ENCODE data around the gene OR4Q3. TPM values are rescaled to one million over a fixed set of nuclear protein-coding genes. Genes with fewer than 3 reads are reported as not detected.
"Not testable (repeated sequence)": the region's sequence is repeated elsewhere in the genome, so short reads cannot be mapped to it uniquely, and the experiment has no call there.

Gene OR4Q3
- not detected in 2 replicates for total RNA-seq (2014; rRNA removed; shearing (Covaris generic); ENCODE audit: low replicate concordance)

- Histone ChIP-seq H3K4me2 (ENCODE audit: low read depth, low read length, poor library complexity, severe bottlenecking) (no peak within 1 kb of the TSS), H3K9me3 (ENCODE audit: low read length) (peaks cover 58% of the 10 kb centered on the region), H3K36me3 (ENCODE audit: insufficient read depth, low read length) (no peaks in the 10 kb centered on the region), H3K9ac (ENCODE audit: low read length) (no peak within 1 kb of the TSS), H3K4me3 (ENCODE audit: low read length) (no peak within 1 kb of the TSS), H3K9me2 (replicated peaks; ENCODE audit: insufficient read depth, low read length) (no peaks in the 10 kb centered on the region), H3K27ac (ENCODE audit: low read length) (no peak within 1 kb of the TSS), H2AFZ (ENCODE audit: low read length) (no peak within 1 kb of the TSS), H3K27me3 (ENCODE audit: low read length) (no peaks in the 10 kb centered on the region), H3K4me1 (ENCODE audit: low read length) (no peaks in the 10 kb centered on the region), H4K20me1 (ENCODE audit: insufficient read depth, low read depth, low read length) (no peaks in the 10 kb centered on the region), H3K79me2 (ENCODE audit: low read length) (no peaks in the 10 kb centered on the region)
- no peak for DNase-seq
These were observed at the start of gene OR4Q3 for GRCh38 chr14:19743256-19743655. Gene OR4Q3 (plus strand): TSS chr14:19743571.

GRCh38 chr14:19729359-19729758, 14.0 kb upstream of the OR4Q3 start:
- Histone ChIP-seq H3K9me2 (replicated peaks; ENCODE audit: insufficient read depth, low read length) (no peaks in the 10 kb centered on the region), H3K79me2 (ENCODE audit: low read length) (no peaks in the 10 kb centered on the region), H3K4me3 (ENCODE audit: low read length) (no peak overlapping the region), H3K4me2 (ENCODE audit: low read depth, low read length, poor library complexity, severe bottlenecking) (no peak overlapping the region), H3K27me3 (ENCODE audit: low read length) (no peaks in the 10 kb centered on the region), H4K20me1 (ENCODE audit: insufficient read depth, low read depth, low read length) (no peaks in the 10 kb centered on the region), H3K9ac (ENCODE audit: low read length) (no peak overlapping the region), H3K4me1 (ENCODE audit: low read length) (no peaks in the 10 kb centered on the region), H2AFZ (ENCODE audit: low read length) (no peak overlapping the region), H3K36me3 (ENCODE audit: insufficient read depth, low read length) (no peaks in the 10 kb centered on the region), H3K27ac (ENCODE audit: low read length) (no peak overlapping the region), H3K9me3 (ENCODE audit: low read length) (peaks cover 68% of the 10 kb centered on the region)
- no peak for DNase-seq

GRCh38 chr14:19729763-19730162, 13.6 kb upstream of the OR4Q3 start:
- Histone ChIP-seq H3K36me3 (ENCODE audit: insufficient read depth, low read length) (no peaks in the 10 kb centered on the region), H3K9me2 (replicated peaks; ENCODE audit: insufficient read depth, low read length) (no peaks in the 10 kb centered on the region), H3K27ac (ENCODE audit: low read length) (no peak overlapping the region), H3K4me3 (ENCODE audit: low read length) (no peak overlapping the region), H3K27me3 (ENCODE audit: low read length) (no peaks in the 10 kb centered on the region), H3K9ac (ENCODE audit: low read length) (no peak overlapping the region), H3K79me2 (ENCODE audit: low read length) (no peaks in the 10 kb centered on the region), H3K4me2 (ENCODE audit: low read depth, low read length, poor library complexity, severe bottlenecking) (no peak overlapping the region), H4K20me1 (ENCODE audit: insufficient read depth, low read depth, low read length) (no peaks in the 10 kb centered on the region), H3K9me3 (ENCODE audit: low read length) (peaks cover 70% of the 10 kb centered on the region), H3K4me1 (ENCODE audit: low read length) (no peaks in the 10 kb centered on the region), H2AFZ (ENCODE audit: low read length) (no peak overlapping the region)
- no peak for DNase-seq

- not testable (repeated sequence) for H3K27me3 ChIP-seq (ENCODE audit: low read length); H3K4me1 ChIP-seq (ENCODE audit: low read length); DNase-seq; H3K9ac ChIP-seq (ENCODE audit: low read length); H2AFZ ChIP-seq (ENCODE audit: low read length); H3K36me3 ChIP-seq (ENCODE audit: insufficient read depth, low read length); H3K27ac ChIP-seq (ENCODE audit: low read length); H4K20me1 ChIP-seq (ENCODE audit: insufficient read depth, low read depth, low read length); H3K4me3 ChIP-seq (ENCODE audit: low read length); H3K79me2 ChIP-seq (ENCODE audit: low read length); H3K4me2 ChIP-seq (ENCODE audit: low read depth, low read length, poor library complexity, severe bottlenecking); H3K9me2 ChIP-seq (replicated peaks; ENCODE audit: insufficient read depth, low read length)
- H3K9me3 ChIP-seq (ENCODE audit: low read length): peaks cover 66% of the 10 kb centered on the region
These were observed 9.5 kb upstream of the OR4Q3 start for GRCh38 chr14:19733893-19734292.

GRCh38 chr14:19752316-19752715, 8.9 kb downstream of the OR4Q3 start:
- H3K4me1 ChIP-seq (ENCODE audit: low read length); H3K27me3 ChIP-seq (ENCODE audit: low read length); H3K36me3 ChIP-seq (ENCODE audit: insufficient read depth, low read length); H2AFZ ChIP-seq (ENCODE audit: low read length); H3K9me2 ChIP-seq (replicated peaks; ENCODE audit: insufficient read depth, low read length); DNase-seq; H4K20me1 ChIP-seq (ENCODE audit: insufficient read depth, low read depth, low read length); H3K9ac ChIP-seq (ENCODE audit: low read length); H3K79me2 ChIP-seq (ENCODE audit: low read length); H3K4me3 ChIP-seq (ENCODE audit: low read length); H3K27ac ChIP-seq (ENCODE audit: low read length); H3K4me2 ChIP-seq (ENCODE audit: low read depth, low read length, poor library complexity, severe bottlenecking): not testable (repeated sequence)
- peaks cover 50% of the 10 kb centered on the region for H3K9me3 ChIP-seq (ENCODE audit: low read length)

- Histone ChIP-seq H3K27me3 (ENCODE audit: low read length) (no peaks in the 10 kb centered on the region), H3K9ac (ENCODE audit: low read length) (no peak overlapping the region), H3K4me3 (ENCODE audit: low read length) (no peak overlapping the region), H3K9me2 (replicated peaks; ENCODE audit: insufficient read depth, low read length) (no peaks in the 10 kb centered on the region), H3K9me3 (ENCODE audit: low read length) (peaks cover 43% of the 10 kb centered on the region), H3K36me3 (ENCODE audit: insufficient read depth, low read length) (no peaks in the 10 kb centered on the region), H2AFZ (ENCODE audit: low read length) (no peak overlapping the region), H3K27ac (ENCODE audit: low read length) (no peak overlapping the region), H3K4me2 (ENCODE audit: low read depth, low read length, poor library complexity, severe bottlenecking) (no peak overlapping the region), H3K79me2 (ENCODE audit: low read length) (no peaks in the 10 kb centered on the region), H4K20me1 (ENCODE audit: insufficient read depth, low read depth, low read length) (no peaks in the 10 kb centered on the region), H3K4me1 (ENCODE audit: low read length) (no peaks in the 10 kb centered on the region)
- DNase-seq: no peak
These were observed 10.8 kb downstream of the OR4Q3 start for GRCh38 chr14:19754172-19754571.

GRCh38 chr14:19771491-19771890, 28.1 kb downstream of the OR4Q3 start:
- H3K9me3 ChIP-seq (ENCODE audit: low read length): peaks cover 64% of the 10 kb centered on the region
- H3K4me3 ChIP-seq (ENCODE audit: low read length); H2AFZ ChIP-seq (ENCODE audit: low read length); H4K20me1 ChIP-seq (ENCODE audit: insufficient read depth, low read depth, low read length); H3K27me3 ChIP-seq (ENCODE audit: low read length); H3K36me3 ChIP-seq (ENCODE audit: insufficient read depth, low read length); H3K9me2 ChIP-seq (replicated peaks; ENCODE audit: insufficient read depth, low read length); H3K4me1 ChIP-seq (ENCODE audit: low read length); H3K79me2 ChIP-seq (ENCODE audit: low read length); H3K27ac ChIP-seq (ENCODE audit: low read length); H3K4me2 ChIP-seq (ENCODE audit: low read depth, low read length, poor library complexity, severe bottlenecking); H3K9ac ChIP-seq (ENCODE audit: low read length); DNase-seq: not testable (repeated sequence)

GRCh38 chr14:19771895-19772430, 28.6 kb downstream of the OR4Q3 start:
- Histone ChIP-seq H3K27ac (ENCODE audit: low read length) (no peak overlapping the region), H3K4me3 (ENCODE audit: low read length) (no peak overlapping the region), H3K4me2 (ENCODE audit: low read depth, low read length, poor library complexity, severe bottlenecking) (no peak overlapping the region), H3K9me3 (ENCODE audit: low read length) (peaks cover 64% of the 10 kb centered on the region), H3K4me1 (ENCODE audit: low read length) (no peaks in the 10 kb centered on the region), H3K79me2 (ENCODE audit: low read length) (no peaks in the 10 kb centered on the region), H3K27me3 (ENCODE audit: low read length) (no peaks in the 10 kb centered on the region), H3K36me3 (ENCODE audit: insufficient read depth, low read length) (no peaks in the 10 kb centered on the region), H3K9me2 (replicated peaks; ENCODE audit: insufficient read depth, low read length) (no peaks in the 10 kb centered on the region), H4K20me1 (ENCODE audit: insufficient read depth, low read depth, low read length) (no peaks in the 10 kb centered on the region), H3K9ac (ENCODE audit: low read length) (no peak overlapping the region), H2AFZ (ENCODE audit: low read length) (no peak overlapping the region)
- DNase-seq: no peak

- not testable (repeated sequence) for H2AFZ ChIP-seq (ENCODE audit: low read length); H3K27me3 ChIP-seq (ENCODE audit: low read length); H3K9ac ChIP-seq (ENCODE audit: low read length); H3K27ac ChIP-seq (ENCODE audit: low read length); DNase-seq; H3K36me3 ChIP-seq (ENCODE audit: insufficient read depth, low read length); H3K4me3 ChIP-seq (ENCODE audit: low read length); H3K9me2 ChIP-seq (replicated peaks; ENCODE audit: insufficient read depth, low read length); H4K20me1 ChIP-seq (ENCODE audit: insufficient read depth, low read depth, low read length); H3K79me2 ChIP-seq (ENCODE audit: low read length); H3K4me1 ChIP-seq (ENCODE audit: low read length); H3K4me2 ChIP-seq (ENCODE audit: low read depth, low read length, poor library complexity, severe bottlenecking)
- H3K9me3 ChIP-seq (ENCODE audit: low read length): peaks cover 64% of the 10 kb centered on the region
These were observed 29.1 kb downstream of the OR4Q3 start for GRCh38 chr14:19772454-19772853.

Data from Karpas-422 (cell line).